Gastroesophageal sphincter (tissue), 3 donors: ENCODE measurements around the gene CLEC2B.

Experiments used
- EP300 ChIP-seq: sonication (generic); formaldehyde crosslinking; IDR thresholded peaks from one replicate; pipeline ENCODE4 v1.6.1; 2017; ENCODE audit warnings: antibody characterized with exemption, mild to moderate bottlenecking
- POLR2A ChIP-seq, 2 donors: fragments of 450-650 bp; IDR thresholded peaks; one replicate each; pipeline ENCODE4 v1.6.1; 2017; ENCODE audit warnings: antibody characterized with exemption in 2 of 2, mild to moderate bottlenecking in 2 of 2, moderate library complexity in 1 of 2
- POLR2AphosphoS5 ChIP-seq: sonication (generic); formaldehyde crosslinking; IDR thresholded peaks from one replicate; pipeline ENCODE4 v1.6.1; 2017; ENCODE audit warnings: antibody characterized with exemption
- TF ChIP-seq, protein P1 (sequence below), 4 experiments: fragments of 200-600 bp in 2 of 4; fragments of 450-650 bp in 2 of 4; sonication (generic) in 1 of 4; IDR thresholded peaks; one replicate each; pipeline ENCODE4 v1.5.1; 2017 to 2019; ENCODE audit warnings: antibody characterized with exemption in 4 of 4, mild to moderate bottlenecking in 2 of 4, moderate library complexity in 2 of 4

DNA sequence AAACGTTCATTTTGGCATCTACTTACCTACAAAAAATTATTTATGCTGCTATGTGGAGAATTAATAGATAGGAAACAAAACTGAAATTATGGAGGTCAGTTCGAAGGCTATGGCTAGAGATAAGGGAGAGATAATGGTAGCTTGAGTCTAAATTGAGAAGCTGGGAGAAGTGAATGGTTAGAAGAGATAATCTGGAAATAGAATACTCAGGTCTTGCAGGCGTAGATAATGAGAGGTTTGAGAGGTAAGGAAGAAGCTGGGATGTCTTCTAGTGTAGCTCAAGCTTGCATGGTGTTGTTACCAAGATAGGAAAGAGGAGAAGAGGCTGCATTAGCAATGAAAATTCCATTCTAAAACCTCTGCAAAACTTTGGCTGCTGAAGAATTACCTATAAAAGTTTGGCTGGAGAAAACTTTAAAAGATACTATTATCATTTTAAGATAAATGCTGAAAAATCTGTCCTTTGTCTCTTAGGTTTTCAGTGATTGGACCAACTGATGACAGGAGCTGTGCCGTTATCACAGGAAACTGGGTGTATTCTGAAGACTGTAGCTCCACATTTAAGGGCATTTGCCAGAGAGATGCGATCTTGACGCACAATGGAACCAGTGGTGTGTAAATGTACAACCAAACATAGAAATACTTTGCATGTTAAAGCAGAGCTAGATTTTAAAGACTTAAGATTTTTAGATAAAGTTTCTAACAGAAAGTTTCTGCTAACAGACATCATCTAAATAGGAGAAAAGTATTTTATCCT lies 26.2 kb upstream of the CLEC2B start:
- TF ChIP-seq EP300 (no peak), POLR2A (IDR thresholded peaks at IDR 0.05) (no peak), POLR2AphosphoS5 (no peak)
- TF ChIP-seq, protein P1, sequence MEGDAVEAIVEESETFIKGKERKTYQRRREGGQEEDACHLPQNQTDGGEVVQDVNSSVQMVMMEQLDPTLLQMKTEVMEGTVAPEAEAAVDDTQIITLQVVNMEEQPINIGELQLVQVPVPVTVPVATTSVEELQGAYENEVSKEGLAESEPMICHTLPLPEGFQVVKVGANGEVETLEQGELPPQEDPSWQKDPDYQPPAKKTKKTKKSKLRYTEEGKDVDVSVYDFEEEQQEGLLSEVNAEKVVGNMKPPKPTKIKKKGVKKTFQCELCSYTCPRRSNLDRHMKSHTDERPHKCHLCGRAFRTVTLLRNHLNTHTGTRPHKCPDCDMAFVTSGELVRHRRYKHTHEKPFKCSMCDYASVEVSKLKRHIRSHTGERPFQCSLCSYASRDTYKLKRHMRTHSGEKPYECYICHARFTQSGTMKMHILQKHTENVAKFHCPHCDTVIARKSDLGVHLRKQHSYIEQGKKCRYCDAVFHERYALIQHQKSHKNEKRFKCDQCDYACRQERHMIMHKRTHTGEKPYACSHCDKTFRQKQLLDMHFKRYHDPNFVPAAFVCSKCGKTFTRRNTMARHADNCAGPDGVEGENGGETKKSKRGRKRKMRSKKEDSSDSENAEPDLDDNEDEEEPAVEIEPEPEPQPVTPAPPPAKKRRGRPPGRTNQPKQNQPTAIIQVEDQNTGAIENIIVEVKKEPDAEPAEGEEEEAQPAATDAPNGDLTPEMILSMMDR (IDR thresholded peaks at IDR 0.05) = no peak
